OCI-LY3 (cell line): Measurements from ENCODE around the gene SARDH.

ENCODE experiments used
- EZH2phosphoT487 ChIP-seq: fragments of 200-600 bp; shearing (Covaris generic); IDR thresholded peaks from 2 replicates; pipeline ENCODE4 v1.6.1; 2018; ENCODE audit warnings: antibody characterized with exemption, mixed run types, low read depth
- TF ChIP-seq, protein P1 (sequence below): fragments of 200-600, 300-600 bp; sonication (generic); IDR thresholded peaks from 2 replicates; pipeline ENCODE4 v1.5.1; 2014; ENCODE audit warnings: antibody characterized with exemption, low read length, low read depth

DNA sequence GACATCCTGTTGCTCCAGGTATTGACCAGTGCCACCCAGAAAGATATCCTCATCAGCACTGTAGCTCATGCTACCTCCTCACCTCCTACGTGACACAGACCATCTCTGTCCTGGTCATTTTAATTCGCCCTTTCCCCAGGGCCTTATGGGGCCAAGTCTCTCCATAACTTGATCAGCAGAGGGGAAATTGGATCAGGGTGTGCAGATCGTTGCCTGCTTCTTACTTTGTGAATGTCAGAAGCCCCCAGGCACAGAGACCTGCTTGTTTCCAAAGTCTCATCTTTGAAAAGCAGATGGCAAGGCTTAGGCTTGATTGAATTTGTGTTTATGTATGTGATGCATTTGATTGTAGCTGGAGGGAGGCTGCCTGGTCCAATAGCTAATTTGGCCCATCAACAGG is 110.8 kb downstream of the SARDH start:
- TF ChIP-seq, protein P1, sequence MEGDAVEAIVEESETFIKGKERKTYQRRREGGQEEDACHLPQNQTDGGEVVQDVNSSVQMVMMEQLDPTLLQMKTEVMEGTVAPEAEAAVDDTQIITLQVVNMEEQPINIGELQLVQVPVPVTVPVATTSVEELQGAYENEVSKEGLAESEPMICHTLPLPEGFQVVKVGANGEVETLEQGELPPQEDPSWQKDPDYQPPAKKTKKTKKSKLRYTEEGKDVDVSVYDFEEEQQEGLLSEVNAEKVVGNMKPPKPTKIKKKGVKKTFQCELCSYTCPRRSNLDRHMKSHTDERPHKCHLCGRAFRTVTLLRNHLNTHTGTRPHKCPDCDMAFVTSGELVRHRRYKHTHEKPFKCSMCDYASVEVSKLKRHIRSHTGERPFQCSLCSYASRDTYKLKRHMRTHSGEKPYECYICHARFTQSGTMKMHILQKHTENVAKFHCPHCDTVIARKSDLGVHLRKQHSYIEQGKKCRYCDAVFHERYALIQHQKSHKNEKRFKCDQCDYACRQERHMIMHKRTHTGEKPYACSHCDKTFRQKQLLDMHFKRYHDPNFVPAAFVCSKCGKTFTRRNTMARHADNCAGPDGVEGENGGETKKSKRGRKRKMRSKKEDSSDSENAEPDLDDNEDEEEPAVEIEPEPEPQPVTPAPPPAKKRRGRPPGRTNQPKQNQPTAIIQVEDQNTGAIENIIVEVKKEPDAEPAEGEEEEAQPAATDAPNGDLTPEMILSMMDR: no peak
- no peak for TF ChIP-seq EZH2phosphoT487
